GM03348 (cell line): ENCODE measurements around the gene SULT1C3.
"Not testable (repeated sequence)": the region's sequence is repeated elsewhere in the genome, so short reads cannot be mapped to it uniquely, and the experiment has no call there.

ENCODE experiments used
- DNase-seq: peaks from one replicate; pipeline ENCODE4 v3.0.0; 2012; ENCODE audit warnings: low spot score

The SULT1C3 gene

DNA sequence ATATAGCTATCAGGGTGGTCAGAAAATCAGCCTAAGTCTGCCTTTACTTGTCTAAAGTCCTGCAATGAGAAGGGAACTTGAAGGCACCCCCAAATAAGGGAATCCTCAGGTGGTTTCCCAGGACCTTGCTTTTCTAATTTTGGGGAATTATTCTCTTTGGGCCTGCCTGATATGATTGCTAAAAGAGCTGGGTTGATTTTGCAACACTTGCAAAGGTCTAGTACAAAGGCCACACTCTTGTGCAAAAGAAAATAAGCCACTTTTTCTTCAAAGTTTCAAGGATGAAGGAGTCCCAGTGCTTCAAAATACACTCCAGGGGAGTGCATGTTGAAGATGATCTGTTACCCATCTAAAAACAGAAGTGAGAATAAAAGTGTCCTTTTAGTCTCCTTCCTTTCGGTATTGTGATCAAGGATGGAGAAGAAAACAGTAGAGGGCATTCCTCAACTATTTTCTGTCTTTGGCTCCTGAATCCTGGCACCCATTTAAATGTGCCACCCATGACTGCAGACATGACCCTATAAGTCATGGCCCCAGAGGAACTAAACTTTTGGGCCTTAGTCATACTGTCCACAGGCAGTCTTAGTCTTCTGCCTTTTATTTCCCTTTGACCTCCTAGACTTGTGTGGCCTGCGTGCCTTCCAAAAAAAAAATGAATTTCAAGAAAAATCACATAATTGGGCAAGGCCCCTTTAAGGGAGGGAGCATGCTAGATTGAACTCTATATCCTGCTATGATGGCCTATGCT, 5.1 kb downstream of the SULT1C3 start:
- DNase-seq, result no peak

DNA sequence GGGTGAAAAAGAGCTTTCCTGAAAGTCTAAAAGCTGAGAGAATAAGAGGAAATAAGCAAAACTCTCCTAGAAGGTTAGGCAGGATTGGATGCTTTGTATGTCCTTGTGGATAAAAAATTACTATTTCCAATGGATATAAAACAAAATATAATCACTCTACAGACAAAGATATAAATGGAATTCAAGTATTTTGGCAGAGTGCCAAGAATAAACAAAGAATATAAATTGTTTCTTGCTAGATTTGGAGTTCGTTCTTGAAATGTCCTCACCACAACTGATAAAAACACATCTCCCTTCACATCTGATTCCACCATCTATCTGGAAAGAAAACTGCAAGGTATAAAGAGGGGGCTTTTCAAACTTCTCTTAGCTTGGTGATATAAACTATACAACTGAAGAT, 13.3 kb downstream of the SULT1C3 start:
- DNase-seq, result no peak

DNA sequence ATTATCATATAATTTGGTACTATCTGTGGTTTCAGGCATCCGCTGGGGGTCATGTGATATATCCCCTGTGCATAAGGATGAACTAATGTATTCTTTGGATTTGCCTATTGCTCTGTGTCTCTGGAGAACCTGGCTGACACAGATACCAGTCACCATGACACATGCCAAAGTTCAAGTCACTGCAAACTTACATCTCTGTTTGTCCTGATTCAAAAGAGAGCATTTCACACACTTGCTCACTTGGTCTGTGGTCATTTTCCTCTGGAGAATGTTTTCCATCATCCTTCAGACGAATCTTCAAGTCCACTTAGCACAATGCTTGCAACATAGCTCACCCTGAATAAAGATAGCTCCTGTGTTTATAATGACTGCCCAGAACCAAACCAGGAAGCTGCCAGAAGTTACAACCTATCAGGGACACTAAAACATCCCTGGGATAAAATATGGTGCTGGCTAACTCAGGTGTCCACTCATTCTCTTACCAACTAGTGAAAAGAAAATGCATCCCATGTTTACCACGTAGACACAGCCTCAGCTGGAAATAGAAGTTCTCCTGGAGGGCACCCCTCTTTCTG, 18.1 kb downstream of the SULT1C3 start:
- DNase-seq, result no peak

DNA sequence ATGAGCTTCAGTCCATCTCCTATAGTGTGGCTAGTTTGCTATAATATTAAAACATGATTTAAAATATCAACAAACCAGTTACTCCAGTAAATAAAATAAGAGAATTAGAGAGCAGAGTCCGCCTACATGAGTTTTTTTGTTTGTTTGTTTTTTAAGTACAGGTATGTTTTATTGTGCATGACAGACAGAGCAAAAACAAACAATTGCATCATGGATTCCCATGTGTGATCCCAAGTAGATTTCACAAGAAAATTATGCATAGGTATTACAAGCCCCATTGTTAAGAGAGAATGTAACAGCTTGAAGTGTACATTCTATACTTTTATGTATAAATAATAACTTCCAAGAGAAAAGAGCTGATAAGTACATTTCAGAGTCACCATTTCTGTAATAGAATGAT, 21.0 kb downstream of the SULT1C3 start:
- no peak for DNase-seq

DNA sequence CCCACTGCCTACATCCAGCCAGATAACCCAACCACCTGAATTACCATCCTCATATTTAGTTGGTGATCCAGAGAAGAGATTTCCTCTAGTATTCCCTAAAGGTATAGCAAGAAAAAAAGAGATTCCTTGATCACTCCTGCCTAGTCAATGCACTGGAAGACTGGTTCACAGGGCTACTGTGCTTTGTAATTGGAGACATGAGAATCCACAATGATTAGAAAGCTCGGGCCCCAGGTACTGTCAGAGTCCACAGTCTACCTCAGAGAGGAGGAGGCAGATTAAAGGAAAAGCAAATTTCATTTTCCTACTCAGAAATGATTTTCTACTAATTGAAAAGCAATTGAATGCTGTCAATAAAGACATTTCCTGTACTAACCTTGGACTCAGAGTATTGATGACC, 22.3 kb downstream of the SULT1C3 start:
- DNase-seq, result no peak

DNA sequence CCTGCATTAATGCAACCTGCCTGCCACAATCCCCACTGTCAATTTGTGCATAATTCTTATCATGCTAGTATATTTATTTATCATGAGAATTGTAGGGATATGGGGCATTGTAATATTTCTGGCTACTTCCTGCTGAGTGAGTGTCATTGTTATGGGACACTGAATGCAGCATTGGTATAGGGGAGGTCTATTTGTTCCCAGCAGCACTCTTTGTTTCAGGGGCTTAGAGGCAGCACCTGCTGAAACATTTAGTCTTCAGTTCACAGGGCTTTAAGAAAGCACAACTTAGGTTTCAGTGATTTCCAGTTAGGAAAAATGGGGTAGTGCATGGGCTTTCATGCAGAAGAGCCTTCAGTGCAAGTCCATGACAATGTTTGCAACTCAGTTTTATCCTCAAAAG, 23.6 kb downstream of the SULT1C3 start:
- no peak for DNase-seq

DNA sequence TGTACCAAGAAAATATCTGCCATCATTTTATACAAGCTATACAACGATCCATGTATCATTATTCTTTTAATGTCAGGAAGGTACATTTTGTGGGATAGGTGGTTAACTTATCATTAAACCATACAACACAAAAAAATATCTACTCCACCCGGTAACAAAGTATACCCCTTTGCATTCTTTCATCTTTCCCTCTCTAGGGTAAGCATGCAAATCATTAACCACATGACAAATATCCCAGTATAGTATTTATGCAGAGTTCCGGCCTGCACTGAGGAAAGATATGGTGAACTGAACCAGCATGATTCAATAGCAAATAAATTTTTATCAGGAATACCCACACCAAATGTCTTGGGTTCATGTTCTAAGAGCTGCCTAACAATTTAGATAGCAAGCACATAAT, 26.4 kb downstream of the SULT1C3 start:
- no peak for DNase-seq

DNA sequence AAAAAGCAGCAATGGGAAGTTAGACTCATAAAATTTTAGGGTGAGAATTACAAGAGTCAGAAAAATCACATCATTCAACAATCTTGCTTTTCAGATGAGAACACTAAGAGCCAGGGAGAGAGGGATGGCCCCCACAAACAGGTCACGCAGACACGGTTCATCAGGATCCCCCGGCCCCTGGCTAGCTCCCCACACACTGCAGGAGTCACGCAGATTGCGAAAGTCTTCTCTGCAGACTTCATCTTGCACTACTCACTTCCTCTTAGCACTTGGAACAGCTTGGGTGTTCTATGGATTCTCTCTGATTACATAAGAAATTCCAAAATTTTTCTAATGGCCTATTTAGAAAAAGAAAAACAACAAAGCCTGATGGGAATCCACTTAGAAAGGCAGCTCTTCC, 27.3 kb downstream of the SULT1C3 start:
- DNase-seq, result peak; percentile 54

DNA sequence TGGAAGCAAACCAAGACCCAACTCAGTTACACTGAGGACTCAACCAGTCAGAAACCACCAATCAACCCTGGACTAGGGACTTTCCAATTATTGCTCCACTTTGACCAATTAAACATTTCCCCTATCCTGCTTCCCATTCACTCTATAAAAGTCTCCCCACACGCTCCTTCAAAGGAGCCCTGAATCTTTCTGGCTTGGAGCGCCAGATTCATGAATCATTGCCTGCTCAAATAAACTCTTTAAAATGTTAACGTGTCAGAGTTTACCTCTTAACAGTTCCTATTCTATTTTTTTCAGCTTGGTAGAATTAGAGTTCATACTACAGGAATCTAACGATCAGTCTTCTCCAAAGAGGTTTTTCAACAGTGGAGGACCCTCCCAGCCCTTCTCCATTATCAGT, 28.2 kb downstream of the SULT1C3 start:
- peak; percentile 67 for DNase-seq

DNA sequence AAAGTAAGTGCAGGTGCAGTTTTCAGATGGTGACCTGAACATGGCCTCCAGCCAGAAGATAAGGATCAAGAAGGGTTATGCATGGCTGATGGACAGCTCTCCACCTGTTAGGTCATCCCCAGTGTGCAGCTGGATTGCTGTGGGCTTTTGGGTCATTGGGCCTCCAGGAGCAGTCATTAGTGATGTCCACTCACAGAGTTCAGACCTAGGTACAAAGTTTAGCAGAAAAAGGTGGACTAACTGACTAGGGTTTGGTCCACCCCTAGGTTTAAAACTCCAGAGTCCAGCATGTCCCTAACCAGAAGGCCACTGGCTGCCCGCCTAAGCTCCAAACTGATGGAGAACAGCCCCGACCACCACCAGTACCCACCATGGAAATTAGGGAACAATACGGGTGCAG, 30.6 kb downstream of the SULT1C3 start:
- DNase-seq, result no peak

DNA sequence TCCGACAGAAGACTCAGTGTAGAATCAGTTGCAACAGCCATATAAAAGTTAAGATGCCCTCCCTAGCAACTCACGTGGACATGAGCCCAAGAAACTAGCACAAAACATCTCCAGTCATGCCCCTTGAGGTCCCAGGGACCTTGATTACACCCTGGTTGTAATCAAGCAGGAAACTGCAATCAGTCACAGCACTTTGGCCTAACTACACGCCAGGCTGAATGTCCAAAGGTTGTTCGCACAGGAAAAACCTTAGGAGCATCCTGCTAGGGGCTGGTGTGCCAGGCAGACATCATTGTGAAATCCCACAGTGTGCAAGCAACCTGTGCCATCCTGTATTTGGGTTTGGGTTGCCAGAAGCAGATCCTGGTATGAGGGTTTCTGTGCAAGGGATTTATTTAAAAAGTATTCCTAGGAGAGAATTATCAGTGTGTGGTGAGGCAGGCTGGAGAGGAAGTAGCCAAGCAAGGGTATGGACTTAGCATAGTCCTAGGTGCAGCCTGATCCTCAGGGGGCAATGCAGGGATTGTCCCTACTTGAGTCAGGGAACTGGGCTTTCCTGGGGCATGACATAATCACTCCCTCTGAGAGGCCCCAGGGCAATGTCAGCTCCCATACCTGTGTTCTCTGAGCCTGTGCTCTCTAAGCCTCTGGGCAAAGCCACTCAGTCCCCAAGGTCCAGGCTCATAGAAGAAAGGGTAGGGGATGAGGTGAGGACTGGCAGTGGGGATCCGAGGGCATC, 31.2 kb downstream of the SULT1C3 start:
- no peak for DNase-seq

DNA sequence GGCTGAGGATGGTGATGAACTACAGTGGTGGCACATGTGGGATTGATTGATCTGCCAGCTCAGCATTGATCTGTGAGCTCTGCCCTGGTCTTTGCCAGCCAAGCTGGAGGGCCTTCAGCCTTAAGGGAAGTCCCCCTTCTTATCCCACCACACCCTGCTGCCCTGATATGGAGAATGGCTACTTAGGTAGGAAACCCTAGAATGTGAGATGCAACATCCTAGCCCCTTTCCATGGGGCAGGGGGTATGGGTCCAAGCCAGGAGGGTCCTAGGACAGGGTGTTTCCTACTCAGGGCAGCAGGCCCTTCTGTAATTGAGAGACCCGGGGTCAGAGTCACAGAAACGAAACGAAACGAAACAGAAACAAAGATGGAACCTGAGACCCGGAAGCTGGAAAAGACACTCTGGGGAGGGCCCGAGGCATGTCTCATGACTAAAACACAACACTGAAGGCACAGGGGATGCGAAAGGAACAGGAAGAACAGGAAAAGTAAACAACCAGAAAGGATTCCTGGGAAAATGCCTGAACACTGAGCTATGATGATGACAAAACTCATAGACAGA, 32.0 kb downstream of the SULT1C3 start:
- DNase-seq, result no peak

DNA sequence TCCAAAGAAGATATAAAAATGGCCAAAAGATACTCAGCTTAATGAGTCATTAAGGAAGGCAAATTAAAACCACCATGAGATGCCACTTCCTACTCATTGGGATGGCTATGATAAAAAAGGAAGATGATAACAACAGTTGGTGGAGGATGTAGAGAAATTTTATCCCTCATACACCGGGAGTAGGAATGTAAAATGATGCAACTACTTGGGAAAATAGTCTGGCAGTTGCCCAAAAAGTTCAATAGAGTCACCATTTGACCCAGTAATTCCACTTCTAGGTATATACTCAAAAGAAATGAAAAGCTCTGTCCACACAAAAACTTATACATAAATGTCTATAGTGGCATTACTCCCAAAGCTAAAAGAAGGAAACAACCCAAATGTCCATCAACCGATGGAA, 38.9 kb downstream of the SULT1C3 start:
- no peak for DNase-seq

DNA sequence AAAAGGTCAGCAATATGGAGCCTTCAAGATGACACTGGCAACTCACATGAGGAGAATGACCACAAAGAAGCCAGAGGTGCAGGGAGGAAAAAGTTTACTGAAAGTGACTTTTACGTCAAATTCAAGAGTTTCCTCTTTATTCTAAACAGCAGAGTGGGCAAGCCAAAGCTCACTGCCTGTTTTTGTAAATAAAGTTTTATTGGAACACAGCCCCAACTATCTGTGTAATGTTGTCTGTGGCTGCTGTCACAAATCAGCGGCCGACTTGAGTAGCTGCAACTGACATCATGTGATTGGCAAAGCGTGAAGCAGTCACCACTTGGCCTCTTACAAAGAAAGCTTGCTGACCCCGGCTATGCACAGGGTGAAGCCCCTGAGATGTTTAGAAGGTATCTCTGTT, 39.7 kb downstream of the SULT1C3 start:
- DNase-seq, result no peak

DNA sequence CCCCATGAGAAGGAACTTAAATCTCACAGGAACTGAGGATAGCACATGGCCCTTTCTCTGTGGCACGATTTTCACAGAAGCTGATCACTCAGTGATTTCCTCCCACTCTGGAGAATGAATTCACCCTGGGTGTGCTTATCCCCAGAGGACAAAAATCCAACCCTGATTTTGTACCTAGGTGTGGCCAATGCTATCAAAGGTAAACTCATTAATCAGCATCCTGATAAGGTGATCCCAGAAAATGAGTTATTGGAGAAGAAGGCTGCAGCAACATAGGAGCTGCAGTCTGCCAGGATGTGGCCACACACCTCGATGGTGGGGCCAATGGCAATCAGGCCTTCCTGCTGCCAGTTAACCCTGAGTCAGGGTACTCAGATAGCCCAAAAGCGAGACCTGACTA, 40.7 kb downstream of the SULT1C3 start:
- DNase-seq, result no peak

DNA sequence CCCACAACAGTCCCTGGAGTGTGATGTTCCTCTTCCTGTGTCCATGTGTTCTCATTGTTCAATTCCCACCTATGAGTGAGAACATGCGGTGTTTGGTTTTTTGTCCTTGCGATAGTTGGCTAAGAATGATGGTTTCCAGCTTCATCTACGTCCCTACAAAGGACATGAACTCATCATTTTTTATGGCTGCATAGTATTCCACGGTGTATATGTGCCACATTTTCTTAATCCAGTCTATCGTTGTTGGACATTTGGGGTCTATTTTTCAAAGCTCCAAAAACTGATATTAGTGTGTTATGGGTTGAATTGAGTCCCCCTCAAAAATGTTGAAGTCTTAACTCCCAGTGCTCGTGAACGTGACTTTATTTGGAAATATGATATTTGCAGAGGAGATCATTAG, 44.8 kb downstream of the SULT1C3 start:
- DNase-seq, result not testable (repeated sequence)

DNA sequence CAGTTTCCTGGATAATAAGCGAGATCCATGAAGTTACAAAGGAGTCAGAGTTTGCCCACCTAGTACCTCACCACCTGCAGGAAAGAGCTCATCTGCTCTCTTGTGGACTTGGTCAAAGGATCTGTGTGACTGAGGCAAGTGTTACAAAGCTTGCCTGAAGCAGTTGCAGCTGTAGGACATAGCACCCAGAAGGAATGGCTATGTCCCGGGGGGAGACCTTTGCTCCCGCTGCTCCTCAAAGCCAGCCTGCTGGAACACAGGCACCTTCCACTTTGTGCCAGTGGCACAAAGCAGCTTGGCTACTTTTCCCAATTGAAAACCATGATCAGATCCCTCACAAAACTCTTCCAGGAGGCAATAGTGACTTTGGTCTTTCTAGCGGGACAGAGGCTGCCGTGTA, 45.8 kb downstream of the SULT1C3 start:
- DNase-seq, result no peak

DNA sequence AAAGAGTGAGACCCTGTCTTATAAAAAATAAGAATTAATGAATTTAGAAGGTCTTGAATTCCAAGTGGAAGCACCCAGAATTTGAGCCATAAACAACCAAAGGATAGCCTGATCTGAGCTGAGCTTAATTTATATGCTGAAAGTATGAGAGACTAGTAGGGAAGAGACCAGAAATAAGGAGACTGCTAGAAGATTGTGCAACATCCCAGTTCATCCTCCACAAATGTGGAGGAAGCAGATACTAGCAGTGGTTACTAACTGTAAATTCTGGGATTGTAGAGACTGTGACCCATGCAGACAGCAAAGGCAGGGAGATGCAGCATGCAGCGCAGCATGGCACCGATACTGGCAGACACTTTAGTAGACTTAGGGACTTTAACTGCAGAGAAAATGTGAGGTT, 47.4 kb downstream of the SULT1C3 start:
- DNase-seq, result no peak

DNA sequence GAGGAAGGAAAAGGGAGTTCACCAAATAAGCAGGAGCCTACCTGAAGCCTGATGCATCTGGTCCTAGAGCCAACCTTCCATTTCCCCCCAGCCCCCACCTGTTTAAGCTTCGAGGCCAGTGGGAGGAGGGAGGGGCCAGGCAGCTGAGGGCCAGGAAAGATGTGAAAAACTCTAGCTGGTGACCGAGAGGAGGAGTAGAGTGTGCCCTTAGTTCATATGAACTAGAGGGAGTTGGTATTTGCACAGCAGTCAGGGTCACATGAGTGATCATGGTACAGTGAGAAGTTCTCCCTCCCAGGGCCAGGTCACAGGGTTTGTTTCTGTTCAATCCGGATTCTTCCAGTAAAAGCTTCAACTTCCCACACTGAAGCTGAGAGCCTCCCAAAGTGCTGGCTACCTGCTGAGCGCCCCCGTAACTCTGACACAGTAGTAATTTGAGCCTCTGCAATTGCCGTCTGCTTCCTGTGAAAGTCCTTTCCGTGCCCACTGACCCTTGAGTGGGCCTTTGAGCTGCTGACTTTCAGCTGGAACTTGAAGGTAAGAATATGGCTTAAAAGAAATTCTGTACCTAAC, 48.9 kb downstream of the SULT1C3 start, which contains the start of gene SULT1C2:
Gene SULT1C2, plus strand, starts transcription at position 362 of the 573 bp plus-strand sequence. CDS start 4,773 bp downstream, outside the sequence.
- DNase-seq, result no peak

DNA sequence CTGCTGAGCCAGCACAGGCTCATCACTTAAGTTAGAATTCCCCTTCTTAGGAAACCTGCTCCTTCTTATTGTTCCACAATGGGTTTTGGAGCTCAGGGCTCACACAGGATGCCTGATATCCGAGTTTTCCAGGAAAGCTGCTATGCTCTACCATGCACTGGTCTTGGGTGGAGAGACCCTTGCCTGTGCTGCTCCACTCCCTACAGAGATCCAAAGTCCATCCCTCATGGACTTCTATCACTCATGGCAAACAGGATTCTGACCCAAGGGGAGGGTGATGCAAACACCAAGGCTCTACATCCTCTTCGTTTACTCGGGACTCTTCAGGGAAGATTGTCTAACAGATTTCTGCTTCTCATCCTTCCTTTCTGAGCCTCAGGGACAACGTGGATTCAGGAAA, 54.1 kb downstream of the SULT1C3 start:
- no peak for DNase-seq

DNA sequence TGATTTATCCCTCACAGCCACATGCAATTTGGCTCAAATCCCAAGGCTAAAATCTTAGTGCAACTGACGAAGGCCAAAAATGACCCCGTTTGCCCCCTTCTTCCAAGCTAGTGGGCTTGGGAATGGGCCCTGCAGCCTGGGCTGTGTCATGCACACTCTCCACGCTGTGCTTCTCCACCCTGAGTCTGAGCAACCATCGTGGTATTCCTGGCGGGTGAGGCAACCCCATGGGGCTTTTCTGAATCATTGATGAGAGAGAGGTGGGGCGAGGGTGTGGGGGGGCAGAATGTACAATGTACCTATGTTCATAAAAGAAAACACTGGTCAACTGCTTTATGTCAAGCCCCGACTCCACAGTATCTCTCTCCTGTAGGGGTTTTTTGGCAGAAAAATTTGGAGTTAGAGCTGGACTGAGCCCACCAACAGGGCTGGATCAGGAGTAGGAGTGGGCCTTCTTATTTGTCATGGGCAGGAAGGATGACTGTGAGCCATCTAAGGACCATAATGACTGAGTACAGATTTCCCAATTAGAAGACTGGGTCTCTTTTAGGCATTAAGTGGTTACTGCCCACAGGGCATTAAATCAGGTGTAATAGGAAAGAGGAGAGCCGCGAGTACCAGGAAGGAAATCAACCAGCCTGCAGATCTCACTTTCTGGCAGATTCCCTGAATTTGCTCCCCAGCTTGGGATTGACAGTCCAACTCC, 57.8 kb downstream of the SULT1C3 start:
- peak; percentile 82 for DNase-seq

DNA sequence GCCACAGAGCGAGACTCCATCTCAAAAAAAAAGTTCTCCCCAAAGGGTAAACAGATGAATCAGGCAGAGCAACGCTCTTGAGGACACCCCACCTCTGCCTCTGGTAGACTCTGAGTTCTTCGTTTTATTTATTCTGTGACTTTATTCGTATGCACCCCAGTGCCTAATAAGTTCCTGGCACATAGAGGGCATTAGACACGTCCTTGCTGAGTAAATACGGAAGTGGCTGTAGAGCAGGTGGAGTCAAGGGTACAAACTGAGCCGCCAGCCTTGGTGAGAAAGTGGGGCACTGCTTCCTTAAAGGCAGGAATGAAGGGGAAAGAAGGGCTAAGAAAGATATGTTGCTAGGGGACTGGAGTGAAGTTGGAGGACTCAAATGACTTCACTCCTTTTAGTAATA, 61.8 kb downstream of the SULT1C3 start:
- DNase-seq, result no peak
